Endothelial cell of umbilical vein (primary cell): ENCODE data around the gene BEX3. TPM values are rescaled to one million over a fixed set of nuclear protein-coding genes. Genes with fewer than 3 reads are reported as not detected.

Source experiments
- BruUV-seq: library from RNA; stranded (reverse); fragments of 400-500 nt; replicated peaks from 2 replicates; lab custom pipeline; 2021; lab: Mats Ljungman, UMichigan
- CTCF ChIA-PET: fragments of 300-600, 350-600 bp; sonication (Branson Sonifier 250); formaldehyde crosslinking; loops from one replicate; lab custom pipeline; 2021; ENCODE audit warnings: antibody characterized with exemption, inconsistent platforms; lab: Charles Lee
- POLR2A ChIA-PET: fragments of 300-600, 350-600 bp; sonication (Branson Sonifier 250); formaldehyde crosslinking; loops from one replicate; lab custom pipeline; 2021; ENCODE audit warnings: antibody characterized with exemption, inconsistent platforms; lab: Charles Lee
- DNase-seq: peaks from one replicate; pipeline ENCODE4 v3.0.0-alpha.2; 2011; ENCODE audit warnings: low read depth, low spot score
- FAIRE-seq: peaks from 2 replicates; lab custom pipeline; 2011; peaks lifted over from hg19 to GRCh38; lab: Jason Lieb, UNC
- H2AFZ ChIP-seq: 2 replicates; pipeline ENCODE4 v1.6.0; 2012; ENCODE audit warnings: low read depth, low read length, control low read depth, inconsistent platforms
- H3K27ac ChIP-seq: 2 replicates; pipeline ENCODE4 v1.5.1; 2011; ENCODE audit warnings: low read depth, mild to moderate bottlenecking, control low read depth, low read length, moderate library complexity; ENCODE audit not compliant: insufficient read depth
- H3K27me3 ChIP-seq, 2 experiments: 2 replicates each; pipeline versions ENCODE4 v1.6.0 to v1.6.1; 2011; ENCODE audit warnings: low read length in 2 of 2, mixed read lengths in 1 of 2; ENCODE audit not compliant: control insufficient read depth in 2 of 2, insufficient read depth in 2 of 2
- H3K36me3 ChIP-seq, 2 experiments: 2 replicates in 1 of 2; 3 replicates in 1 of 2; pipeline ENCODE4 v1.5.1; 2011; ENCODE audit warnings: low read length in 2 of 2, mild to moderate bottlenecking in 1 of 2, moderate library complexity in 1 of 2; ENCODE audit not compliant: control insufficient read depth in 2 of 2, insufficient read depth in 2 of 2; ENCODE audit errors: extremely low read depth in 1 of 2
- H3K4me1 ChIP-seq: 3 replicates; pipeline ENCODE4 v1.5.1; 2011; ENCODE audit warnings: mild to moderate bottlenecking, low read length; ENCODE audit not compliant: control insufficient read depth, insufficient read depth; ENCODE audit errors: extremely low read depth
- H3K4me2 ChIP-seq: 2 replicates; pipeline ENCODE4 v1.6.1; 2011; ENCODE audit warnings: low read length, control low read depth, mixed read lengths; ENCODE audit not compliant: insufficient read depth
- H3K4me3 ChIP-seq, 3 experiments: fragments of 200-600 bp in 1 of 3; sonication (generic), shearing (Covaris generic) in 1 of 3; replicated peaks in 1 of 3; 2 replicates each; pipeline ENCODE4 v1.5.1; 2011 to 2016; ENCODE audit warnings: control low read depth in 3 of 3, low read length in 3 of 3, mild to moderate bottlenecking in 2 of 3, inconsistent platforms in 1 of 3, low read depth in 1 of 3, moderate library complexity in 1 of 3; ENCODE audit not compliant: insufficient read depth in 1 of 3
- H3K79me2 ChIP-seq: 2 replicates; pipeline ENCODE4 v1.6.0; 2012; ENCODE audit warnings: low read length, inconsistent platforms; ENCODE audit not compliant: control insufficient read depth, insufficient read depth
- H3K9ac ChIP-seq: replicated peaks from 2 replicates; pipeline ENCODE3; 2011; ENCODE audit warnings: low read length, control low read depth; ENCODE audit not compliant: insufficient read depth; ENCODE audit errors: extremely low read depth
- H3K9me1 ChIP-seq: replicated peaks from 3 replicates; pipeline ENCODE4 v1.6.0; 2011; ENCODE audit warnings: mild to moderate bottlenecking, low read length; ENCODE audit not compliant: control insufficient read depth, insufficient read depth; ENCODE audit errors: extremely low read depth
- H3K9me3 ChIP-seq: replicated peaks from 2 replicates; pipeline ENCODE4 v1.5.1; 2012; ENCODE audit warnings: low read length, inconsistent platforms; ENCODE audit not compliant: control insufficient read depth, insufficient read depth
- H4K20me1 ChIP-seq: replicated peaks from 2 replicates; pipeline ENCODE3; 2011; ENCODE audit warnings: mild to moderate bottlenecking, low read length; ENCODE audit not compliant: control insufficient read depth, insufficient read depth; ENCODE audit errors: extremely low read depth
- EZH2 ChIP-seq: IDR thresholded peaks from 2 replicates; pipeline ENCODE4 v1.6.1; 2012; ENCODE audit warnings: borderline replicate concordance, low read depth, mild to moderate bottlenecking, moderate library complexity, low read length, inconsistent platforms; ENCODE audit not compliant: severe bottlenecking
- FOS ChIP-seq: IDR thresholded peaks from 2 replicates; pipeline ENCODE4 v1.6.1; 2011; ENCODE audit warnings: mild to moderate bottlenecking, low read length, moderate library complexity, borderline replicate concordance; ENCODE audit not compliant: insufficient read depth
- GATA2 ChIP-seq: IDR thresholded peaks from 2 replicates; pipeline ENCODE4 v1.7.0; 2011; ENCODE audit warnings: low read depth, mild to moderate bottlenecking, moderate library complexity, mixed read lengths, low read length; ENCODE audit not compliant: insufficient read length, insufficient read depth
- JUN ChIP-seq: IDR thresholded peaks from 2 replicates; pipeline ENCODE4 v1.6.1; 2011; ENCODE audit warnings: borderline replicate concordance, low read depth; ENCODE audit not compliant: insufficient read length, insufficient read depth
- MYC ChIP-seq: IDR thresholded peaks from one replicate; pipeline ENCODE4 v1.6.1; 2011; ENCODE audit warnings: mild to moderate bottlenecking, low read depth, low read length
- POLR2A ChIP-seq: IDR thresholded peaks from 2 replicates; pipeline ENCODE4 v1.6.1; 2012; ENCODE audit warnings: low read depth, mild to moderate bottlenecking, control low read depth, low read length
- POLR2AphosphoS5 ChIP-seq: IDR thresholded peaks from 2 replicates; pipeline ENCODE4 v1.6.1; 2012; ENCODE audit warnings: low read depth, mild to moderate bottlenecking, control low read depth, low read length, moderate library complexity; ENCODE audit not compliant: insufficient read depth
- dilution Hi-C: fragments of 300-500 bp; cut with MboI; formaldehyde crosslinking; loops from one replicate; pipeline ENCODE4 v1.15.0; 2019; ENCODE audit warnings: low sequenced_read_pairs; ENCODE audit not compliant: extremely low pct_ligation_motif_present
- intact Hi-C: fragments of 100-400 bp; cut with micrococcal nuclease; formaldehyde crosslinking; loops from one replicate; pipeline ENCODE4 v1.10.0; 2022
- polyA plus RNA-seq, 4 experiments: library from polyadenylated mRNA; depleted of rRNA in 3 of 4; stranded (reverse) in 3 of 4; unstranded in 1 of 4; fragments of >200 nt; gene quantifications; 2 replicates each; pipeline versions ENCODE4 v1.2.1 to v1.2.3, GENCODE V29; 2011 to 2012; ENCODE audit warnings: missing spikeins in 1 of 4
- total RNA-seq: library from RNA; stranded (reverse); gene quantifications from 2 replicates; pipeline ENCODE4 v1.2.3, GENCODE V29; 2021
- TF ChIP-seq, protein P1 (sequence below): IDR thresholded peaks from 2 replicates; pipeline ENCODE4 v1.6.1; 2011; ENCODE audit not compliant: insufficient read depth, insufficient read length
- TF ChIP-seq, protein P2 (sequence below), 2 donors: IDR thresholded peaks; 1 replicate in 1 of 2; 2 replicates in 1 of 2; pipeline ENCODE4 v1.5.1; 2011; ENCODE audit warnings: low read length in 2 of 2, mild to moderate bottlenecking in 2 of 2, moderate library complexity in 2 of 2, control low read depth in 1 of 2, inconsistent platforms in 1 of 2, low read depth in 1 of 2; ENCODE audit not compliant: insufficient read depth in 1 of 2; ENCODE audit errors: extremely low read depth in 1 of 2

The BEX3 gene
- total and polyA plus RNA-seq, 2 donors (not counting 3 experiments of a cell fraction or from before 2014, with no cell fraction given) = 227 to 332 TPM

DNA sequence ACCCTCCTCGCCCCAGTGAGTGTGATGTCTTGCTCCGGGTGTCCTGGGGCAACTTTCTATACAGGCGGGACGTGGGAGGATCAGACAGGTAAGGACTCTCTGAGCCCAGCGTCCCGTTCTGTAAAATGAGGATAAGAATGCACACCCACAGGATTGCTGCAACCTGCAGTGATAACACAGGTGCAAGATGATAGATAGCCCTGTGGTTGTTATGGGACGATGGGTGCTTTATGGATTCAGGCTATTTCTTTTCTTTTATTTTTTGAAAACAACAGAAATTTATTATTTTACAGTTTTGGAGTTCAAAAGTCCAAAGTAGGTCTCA lies 28.6 kb downstream of the BEX3 start:
- H3K9me1 ChIP-seq = no peaks in the 10 kb centered on the region
- DNase-seq (no peak), FAIRE-seq (no peak)
- peak overlapping the region; percentile 77 for H3K9ac ChIP-seq
- H2AFZ ChIP-seq = peak overlapping the region; percentile 26
- no peaks in the 10 kb centered on the region for H3K79me2 ChIP-seq
- no peak for TF ChIP-seq JUN
- TF ChIP-seq POLR2A = no peak
- no peak for TF ChIP-seq GATA2
- no peak for TF ChIP-seq POLR2AphosphoS5
- TF ChIP-seq EZH2 = no peak
- no peak for TF ChIP-seq FOS
- no peak for TF ChIP-seq MYC
- TF ChIP-seq, protein P1, sequence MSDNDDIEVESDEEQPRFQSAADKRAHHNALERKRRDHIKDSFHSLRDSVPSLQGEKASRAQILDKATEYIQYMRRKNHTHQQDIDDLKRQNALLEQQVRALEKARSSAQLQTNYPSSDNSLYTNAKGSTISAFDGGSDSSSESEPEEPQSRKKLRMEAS = no peak
- TF ChIP-seq, protein P2, sequence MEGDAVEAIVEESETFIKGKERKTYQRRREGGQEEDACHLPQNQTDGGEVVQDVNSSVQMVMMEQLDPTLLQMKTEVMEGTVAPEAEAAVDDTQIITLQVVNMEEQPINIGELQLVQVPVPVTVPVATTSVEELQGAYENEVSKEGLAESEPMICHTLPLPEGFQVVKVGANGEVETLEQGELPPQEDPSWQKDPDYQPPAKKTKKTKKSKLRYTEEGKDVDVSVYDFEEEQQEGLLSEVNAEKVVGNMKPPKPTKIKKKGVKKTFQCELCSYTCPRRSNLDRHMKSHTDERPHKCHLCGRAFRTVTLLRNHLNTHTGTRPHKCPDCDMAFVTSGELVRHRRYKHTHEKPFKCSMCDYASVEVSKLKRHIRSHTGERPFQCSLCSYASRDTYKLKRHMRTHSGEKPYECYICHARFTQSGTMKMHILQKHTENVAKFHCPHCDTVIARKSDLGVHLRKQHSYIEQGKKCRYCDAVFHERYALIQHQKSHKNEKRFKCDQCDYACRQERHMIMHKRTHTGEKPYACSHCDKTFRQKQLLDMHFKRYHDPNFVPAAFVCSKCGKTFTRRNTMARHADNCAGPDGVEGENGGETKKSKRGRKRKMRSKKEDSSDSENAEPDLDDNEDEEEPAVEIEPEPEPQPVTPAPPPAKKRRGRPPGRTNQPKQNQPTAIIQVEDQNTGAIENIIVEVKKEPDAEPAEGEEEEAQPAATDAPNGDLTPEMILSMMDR (IDR thresholded peaks at IDR 0.05; ENCODE audit: extremely low read depth in 1 of 2, insufficient read depth in 1 of 2, low read depth in 1 of 2, low read length in 2 of 2) = no peak
- H3K27me3 ChIP-seq = no peaks in the 10 kb centered on the region
- peaks cover 11% of the 10 kb centered on the region for H3K4me1 ChIP-seq
- intact Hi-C loops = no loop called here
- no peaks in the 10 kb centered on the region for H3K36me3 ChIP-seq
- dilution Hi-C loops = no loop called here
- H3K27ac ChIP-seq = peak overlapping the region; percentile 71
- peak overlapping the region; percentile 47 for H3K4me2 ChIP-seq
- BruUV-seq = TSS peak; percentile 86
- H3K4me3 ChIP-seq = peak overlapping the region; percentile 19 to 62 (median 41)
- no peaks in the 10 kb centered on the region for H4K20me1 ChIP-seq
- ChIA-PET CTCF (interaction anchor here (0.7 to 1.4 kb wide), 3 partner anchors 59 to 193 kb away, joined by 3 to 11 read pairs (median 8); no protein-coding TSS in a partner anchor), POLR2A (interaction anchor here (1.3 kb wide), 1 partner anchor 49 kb away, joined by 7 read pairs; the partner anchor contains the start of gene TCEAL9)
- H3K9me3 ChIP-seq = no peaks in the 10 kb centered on the region
